GM12878 (cell line): Measurements from ENCODE around the gene B9D2.

ENCODE experiments used
- ATF2 ChIP-seq: IDR thresholded peaks from 2 replicates; pipeline ENCODE4 v1.6.1; 2012; ENCODE audit warnings: low read length, inconsistent platforms
- ATF7 ChIP-seq: fragments of 450-650 bp; IDR thresholded peaks from 2 replicates; pipeline ENCODE4 v1.6.1; 2016; ENCODE audit warnings: low read depth, mild to moderate bottlenecking
- BRCA1 ChIP-seq: IDR thresholded peaks from 2 replicates; pipeline ENCODE4 v1.6.1; 2011; ENCODE audit warnings: low read depth, low read length, improper control_type of control experiment
- CHD4 ChIP-seq: fragments of 200-600 bp; sonication (generic); IDR thresholded peaks from 2 replicates; pipeline ENCODE4 v1.6.1; 2016; ENCODE audit warnings: mild to moderate bottlenecking
- CTCF ChIP-seq, 3 experiments: IDR thresholded peaks in 2 of 3; conservative IDR thresholded peaks in 1 of 3; 2 replicates each; pipeline ENCODE4 v1.5.1; 2011; ENCODE audit warnings: low read depth in 3 of 3, low read length in 3 of 3, mild to moderate bottlenecking in 3 of 3, control low read depth in 2 of 3, moderate library complexity in 2 of 3, inconsistent platforms in 1 of 3, mixed read lengths in 1 of 3; ENCODE audit not compliant: control insufficient read depth in 2 of 3, insufficient read depth in 1 of 3; ENCODE audit errors: extremely low read depth in 1 of 3
- EED ChIP-seq: sonication (generic); IDR thresholded peaks from 2 replicates; pipeline ENCODE4 v1.6.1; 2016; ENCODE audit warnings: antibody characterized with exemption, low read depth
- JUNB ChIP-seq: IDR thresholded peaks from 2 replicates; pipeline ENCODE4 v1.6.1; 2016; ENCODE audit warnings: antibody characterized with exemption, mild to moderate bottlenecking
- KDM1A ChIP-seq: fragments of 200-600 bp; sonication (generic); IDR thresholded peaks from 2 replicates; pipeline ENCODE4 v1.6.1; 2016; ENCODE audit warnings: borderline replicate concordance
- MXI1 ChIP-seq: fragments of 150-350 bp; IDR thresholded peaks from 2 replicates; pipeline ENCODE4 v1.6.1; 2011; ENCODE audit warnings: low read depth, mild to moderate bottlenecking, inconsistent platforms, low read length, improper control_type of control experiment
- POLR2A ChIP-seq: IDR thresholded peaks from 2 replicates; pipeline ENCODE4 v1.6.1; 2011; ENCODE audit warnings: low read depth, mild to moderate bottlenecking, low read length
- SIN3A ChIP-seq: IDR thresholded peaks from 2 replicates; pipeline ENCODE4 v1.6.1; 2012; ENCODE audit warnings: low read depth, low read length, improper control_type of control experiment
- TCF12 ChIP-seq: IDR thresholded peaks from 2 replicates; pipeline ENCODE4 v1.6.1; 2011; ENCODE audit warnings: low read depth, mild to moderate bottlenecking, low read length
- ZNF274 ChIP-seq: IDR thresholded peaks from one replicate; pipeline ENCODE4 v1.8.0; 2011; ENCODE audit not compliant: insufficient read length, insufficient read depth

GRCh38 chr19:41364524-41365391 is 809 bp upstream of the B9D2 start:
- TF ChIP-seq ATF2, result no peak
- TF ChIP-seq CTCF (IDR thresholded peaks at IDR 0.05 in 2 of 3, conservative IDR thresholded peaks at IDR 0.05 in 1 of 3; ENCODE audit: control insufficient read depth in 2 of 3, extremely low read depth in 1 of 3, insufficient read depth in 1 of 3, low read depth in 3 of 3, low read length in 3 of 3), result no peak
- TF ChIP-seq TCF12, result no peak
- no peak for TF ChIP-seq POLR2A
- TF ChIP-seq CHD4, result no peak
- TF ChIP-seq MXI1, result no peak
- no peak for TF ChIP-seq JUNB
- no peak for TF ChIP-seq SIN3A
- TF ChIP-seq ATF7, result no peak
- TF ChIP-seq EED, result peak; percentile 44; the same call in 1 of the 2 replicates
- TF ChIP-seq ZNF274, result no peak
- no peak for TF ChIP-seq BRCA1
- TF ChIP-seq KDM1A, result no peak
